ENCODE results near the gene ZNF341.

GRCh38 chr20:33791021-33791420 is 59.2 kb downstream of the ZNF341 start:
- TF ChIP-seq POLR2A (IDR thresholded peaks at IDR 0.05; ENCODE audit: low read length): no peak
- no peak for TF ChIP-seq GATA1 (IDR thresholded peaks at IDR 0.05; ENCODE audit: low read depth, low read length)
